ENCODE results near the gene PAQR4.
"Not testable (repeated sequence)": the region's sequence is repeated elsewhere in the genome, so short reads cannot be mapped to it uniquely, and the experiment has no call there.

PAQR4 gene

GRCh38 chr16:2968738-2969544 lies at the start of gene PAQR4:
Gene PAQR4 (plus strand): TSS chr16:2969348. CDS start chr16:2969675, 327 bp downstream.
- peak in 13 of 14 donors; percentile 17 to 89 (median 72) for DNase-seq

- peak in 9 of 14 donors; percentile 12 to 62 (median 33) for DNase-seq
Measured at GRCh38 chr16:2919511-2920255, 49.5 kb upstream of the PAQR4 start.

- DNase-seq = no peak
Measured at GRCh38 chr16:2923481-2923880, 45.7 kb upstream of the PAQR4 start.

GRCh38 chr16:2924901-2925755 lies 44.0 kb upstream of the PAQR4 start:
- DNase-seq = peak in 3 of 14 donors; percentile 4 to 25 (median 15)

GRCh38 chr16:2925951-2926649 lies 43.0 kb upstream of the PAQR4 start:
- peak in 1 of 14 donors; percentile 31 for DNase-seq

GRCh38 chr16:2926650-2926999 lies 42.5 kb upstream of the PAQR4 start:
- DNase-seq = no peak

GRCh38 chr16:2927010-2927646 lies 42.0 kb upstream of the PAQR4 start:
- peak in 10 of 14 donors; percentile 54 to 73 (median 67) for DNase-seq

- DNase-seq = not testable (repeated sequence)
Measured at GRCh38 chr16:2928151-2928550, 41.0 kb upstream of the PAQR4 start.

GRCh38 chr16:2928796-2929195 lies 40.4 kb upstream of the PAQR4 start:
- DNase-seq = no peak

GRCh38 chr16:2929693-2930092 lies 39.5 kb upstream of the PAQR4 start:
- DNase-seq = no peak

GRCh38 chr16:2930236-2930635 lies 38.9 kb upstream of the PAQR4 start:
- no peak for DNase-seq

- DNase-seq = not testable (repeated sequence)
Measured at GRCh38 chr16:2931231-2931914, 37.8 kb upstream of the PAQR4 start.

GRCh38 chr16:2933136-2933535 lies 36.0 kb upstream of the PAQR4 start:
- DNase-seq = no peak

GRCh38 chr16:2933701-2934100 lies 35.4 kb upstream of the PAQR4 start:
- no peak for DNase-seq

- DNase-seq = no peak
Measured at GRCh38 chr16:2934450-2934849, 34.7 kb upstream of the PAQR4 start.

GRCh38 chr16:2936436-2937011 lies 32.6 kb upstream of the PAQR4 start:
- no peak for DNase-seq

GRCh38 chr16:2937170-2937569 lies 32.0 kb upstream of the PAQR4 start:
- no peak for DNase-seq

GRCh38 chr16:2938206-2938605 lies 30.9 kb upstream of the PAQR4 start:
- no peak for DNase-seq

GRCh38 chr16:2939968-2940367 lies 29.2 kb upstream of the PAQR4 start:
- no peak for DNase-seq

GRCh38 chr16:2942045-2942444 lies 27.1 kb upstream of the PAQR4 start:
- no peak for DNase-seq

GRCh38 chr16:2943716-2944115 lies 25.4 kb upstream of the PAQR4 start:
- DNase-seq = not testable (repeated sequence)
